Heart left ventricle (tissue), 13 donors: ENCODE results near the gene LRRC10B.

Experiments used
- CTCF ChIP-seq, 12 donors: fragments of 200-600 bp; sonication (generic) in 4 of 12; IDR thresholded peaks; one replicate each; pipeline versions ENCODE4 v1.5.0 to v1.8.0; 2018 to 2022; ENCODE audit warnings: antibody characterized with exemption in 12 of 12, mild to moderate bottlenecking in 5 of 12
- POLR2A ChIP-seq, 2 donors: fragments of 450-650 bp; IDR thresholded peaks; one replicate each; pipeline ENCODE4 v1.6.1; 2017; ENCODE audit warnings: antibody characterized with exemption in 2 of 2, mild to moderate bottlenecking in 2 of 2, moderate library complexity in 2 of 2
- donor health status: ischemic (EF 13 %, LVEDD 7.1; RV severe dilation, severe dysfunction).
- donor health status: DM: no; HTN: yes; CAD: no.
- donor health status: DM: no; HTN: no; CAD: no.
- donor health status: ischemic (EF 25% LVEDD 6.9; RV normal size, moderate dysfunction).
- donor health status: ischemic (EF 25% LVEDD 5.7; RV mildly dilated, moderate dysfunction).
- donor health status: ischemic (EF 35%, LVEDD 5.7; RV mildly dilated, moderate dysfunction).
- donor health status: nonischemic (EF 11% LVEDD 7.7; RV severe dilation, severe dysfunction).
- donor health status: DM: yes; HTN: yes; CAD: no.
- donor health status: PGD.
- donor health status: ischemic (EF 29% LVEDD 5.4; RV normal size, mild dysfunction).
- donor health status: nonischemic (EF 23%, LVEDD 6.1; RV moderate dilation, normal function).

- TF ChIP-seq CTCF (IDR thresholded peaks at IDR 0.05) = no peak
- TF ChIP-seq POLR2A (IDR thresholded peaks at IDR 0.05) = no peak
Observed at GRCh38 chr11:61477126-61477525, 31.4 kb upstream of the LRRC10B start.
